Vagina (tissue), 2 donors: ENCODE measurements around the gene CLEC16A.

Experiments used
- CTCF ChIP-seq, 3 experiments: fragments of 450-650 bp in 2 of 3; fragments of 200-600 bp in 1 of 3; sonication (generic) in 1 of 3; IDR thresholded peaks; one replicate each; pipeline ENCODE4 v1.5.1; 2017 to 2019; ENCODE audit warnings: antibody characterized with exemption in 3 of 3, mild to moderate bottlenecking in 2 of 3, moderate library complexity in 2 of 3
- POLR2A ChIP-seq, 2 donors: fragments of 450-650 bp; IDR thresholded peaks; one replicate each; pipeline ENCODE4 v1.6.1; 2017; ENCODE audit warnings: antibody characterized with exemption in 2 of 2, mild to moderate bottlenecking in 2 of 2, moderate library complexity in 2 of 2

- TF ChIP-seq CTCF (IDR thresholded peaks at IDR 0.05) (no peak), POLR2A (IDR thresholded peaks at IDR 0.05) (no peak)
Measured at GRCh38 chr16:10954903-10955302, 10.5 kb downstream of the CLEC16A start.
